H1 (cell line): ENCODE results near the gene TRAIP. TPM values are rescaled to one million over a fixed set of nuclear protein-coding genes. Genes with fewer than 3 reads are reported as not detected.
A peak's percentile ranks its signal among the peaks of the same experiment; 100 is the strongest.

Experiments
- CTCF ChIA-PET: fragments of 300-600 bp; sonication (Branson Sonifier 250); formaldehyde crosslinking; loops from one replicate; lab custom pipeline; 2021; ENCODE audit not compliant: partially characterized antibody; lab: Charles Lee
- POLR2A ChIA-PET: fragments of 300-600 bp; sonication (Branson Sonifier 250); formaldehyde crosslinking; loops from one replicate; lab custom pipeline; 2021; ENCODE audit warnings: inconsistent platforms; ENCODE audit not compliant: partially characterized antibody; lab: Charles Lee
- DNase-seq, 2 experiments: peaks; one replicate each; pipeline versions ENCODE4 v3.0.0 to v3.0.0-alpha.2; 2010 to 2022; ENCODE audit warnings: low spot score in 2 of 2, low read depth in 1 of 2, mixed read lengths in 1 of 2
- FAIRE-seq: peaks from 2 replicates; lab custom pipeline; 2011; peaks lifted over from hg19 to GRCh38; lab: Jason Lieb, UNC
- H2AFZ ChIP-seq: 2 replicates; pipeline ENCODE4 v1.8.1; 2012; ENCODE audit warnings: low read length, inconsistent platforms
- H2AK5ac ChIP-seq: 2 replicates; pipeline ENCODE4 v1.6.1; 2013; ENCODE audit warnings: low read depth, low read length
- H2BK120ac ChIP-seq: replicated peaks from 2 replicates; pipeline ENCODE3; 2013; ENCODE audit warnings: low read depth, low read length, inconsistent platforms
- H2BK12ac ChIP-seq: 2 replicates; pipeline ENCODE4 v1.6.1; 2013; ENCODE audit warnings: low read depth, low read length
- H2BK15ac ChIP-seq: 2 replicates; pipeline ENCODE4 v1.6.1; 2013; ENCODE audit warnings: low read length
- H2BK20ac ChIP-seq: 2 replicates; pipeline ENCODE4 v1.6.1; 2013; ENCODE audit warnings: low read length
- H2BK5ac ChIP-seq: 2 replicates; pipeline ENCODE4 v1.6.1; 2013; ENCODE audit warnings: low read depth, low read length
- H3K14ac ChIP-seq: 2 replicates; pipeline ENCODE4 v1.6.1; 2013; ENCODE audit warnings: inconsistent platforms; ENCODE audit not compliant: insufficient read length
- H3K18ac ChIP-seq: 2 replicates; pipeline ENCODE4 v1.6.1; 2013; ENCODE audit warnings: low read length; ENCODE audit errors: extremely low read depth
- H3K23ac ChIP-seq: 2 replicates; pipeline ENCODE4 v1.6.1; 2013; ENCODE audit warnings: inconsistent platforms; ENCODE audit not compliant: insufficient read length
- H3K23me2 ChIP-seq: 2 replicates; pipeline ENCODE4 v1.6.1; 2013; ENCODE audit warnings: low read depth, low read length
- H3K27ac ChIP-seq: 2 replicates; pipeline ENCODE4 v1.6.1; 2011; ENCODE audit warnings: low read depth, low read length, inconsistent platforms
- H3K27me3 ChIP-seq, 4 experiments: replicated peaks in 1 of 4; 1 replicate in 1 of 4; 2 replicates in 3 of 4; pipeline versions ENCODE4 v1.6.1 to v1.8.1; 2011 to 2013; ENCODE audit warnings: low read length in 3 of 4, mild to moderate bottlenecking in 3 of 4, inconsistent platforms in 2 of 4, mixed read lengths in 2 of 4, moderate library complexity in 1 of 4; ENCODE audit not compliant: control insufficient read depth in 3 of 4, insufficient read depth in 3 of 4; ENCODE audit errors: extremely low read depth in 1 of 4
- H3K36me3 ChIP-seq, 4 experiments: 2 replicates each; pipeline versions ENCODE4 v1.6.1 to v1.8.1; 2011 to 2013; ENCODE audit warnings: mild to moderate bottlenecking in 4 of 4, low read length in 3 of 4, moderate library complexity in 2 of 4, control low read depth in 1 of 4, inconsistent platforms in 1 of 4; ENCODE audit not compliant: insufficient read depth in 4 of 4, control insufficient read depth in 2 of 4
- H3K4ac ChIP-seq: replicated peaks from 2 replicates; pipeline ENCODE3; 2013; ENCODE audit warnings: low read length, low read depth, mixed read lengths, inconsistent platforms; ENCODE audit not compliant: insufficient read length
- H3K4me1 ChIP-seq, 4 experiments: replicated peaks in 1 of 4; 1 replicate in 1 of 4; 2 replicates in 3 of 4; pipeline versions ENCODE4 v1.6.1 to v1.8.1; 2011 to 2013; ENCODE audit warnings: low read length in 3 of 4, inconsistent platforms in 2 of 4, mixed read lengths in 1 of 4; ENCODE audit not compliant: insufficient read depth in 4 of 4, control insufficient read depth in 3 of 4
- H3K4me2 ChIP-seq, 2 experiments: 2 replicates each; pipeline versions ENCODE4 v1.6.1 to v1.8.1; 2011 to 2013; ENCODE audit warnings: low read depth in 2 of 2, low read length in 2 of 2, control low read depth in 1 of 2, inconsistent platforms in 1 of 2, mild to moderate bottlenecking in 1 of 2; ENCODE audit not compliant: insufficient read depth in 1 of 2
- H3K4me3 ChIP-seq, 4 experiments: fragments of 200-600, 300-600 bp in 1 of 4; sonication (generic), shearing (Covaris generic), sonication (Bioruptor Twin) in 1 of 4; 2 replicates each; pipeline versions ENCODE4 v1.5.1 to v1.8.1; 2011 to 2016; ENCODE audit warnings: low read length in 4 of 4, low read depth in 3 of 4, control low read depth in 2 of 4, inconsistent platforms in 2 of 4, mild to moderate bottlenecking in 2 of 4, mixed read lengths in 1 of 4, moderate library complexity in 1 of 4; ENCODE audit not compliant: insufficient read depth in 2 of 4; ENCODE audit errors: extremely low read depth in 1 of 4
- H3K56ac ChIP-seq: replicated peaks from 2 replicates; pipeline ENCODE3; 2013; ENCODE audit warnings: low read depth, mild to moderate bottlenecking, mixed read lengths, low read length, inconsistent platforms; ENCODE audit not compliant: insufficient read length
- H3K79me1 ChIP-seq: 2 replicates; pipeline ENCODE4 v1.6.1; 2013; ENCODE audit warnings: low read depth, low read length, control low read depth
- H3K79me2 ChIP-seq, 2 experiments: 2 replicates each; pipeline versions ENCODE4 v1.6.1 to v1.8.1; 2012 to 2013; ENCODE audit warnings: low read length in 2 of 2, mild to moderate bottlenecking in 2 of 2, inconsistent platforms in 1 of 2; ENCODE audit not compliant: insufficient read depth in 2 of 2, control insufficient read depth in 1 of 2
- H3K9ac ChIP-seq, 4 experiments: replicated peaks in 1 of 4; 1 replicate in 1 of 4; 2 replicates in 3 of 4; pipeline versions ENCODE4 v1.6.1 to v1.8.1; 2011 to 2013; ENCODE audit warnings: low read depth in 3 of 4, low read length in 3 of 4, control low read depth in 2 of 4, mild to moderate bottlenecking in 2 of 4, moderate library complexity in 2 of 4, inconsistent platforms in 1 of 4; ENCODE audit errors: extremely low read depth in 1 of 4
- H3K9me3 ChIP-seq, 2 experiments: 2 replicates each; pipeline versions ENCODE4 v1.6.1 to v1.8.1; 2012 to 2013; ENCODE audit warnings: mild to moderate bottlenecking in 2 of 2, moderate library complexity in 2 of 2, control low read depth in 1 of 2, inconsistent platforms in 1 of 2, low read depth in 1 of 2, low read length in 1 of 2, mixed read lengths in 1 of 2; ENCODE audit not compliant: insufficient read depth in 2 of 2
- H4K20me1 ChIP-seq, 2 experiments: replicated peaks in 1 of 2; 2 replicates each; pipeline versions ENCODE3 to v1.8.1; 2011 to 2013; ENCODE audit warnings: inconsistent platforms in 2 of 2, low read length in 2 of 2, mild to moderate bottlenecking in 1 of 2; ENCODE audit not compliant: insufficient read depth in 2 of 2, control insufficient read depth in 1 of 2
- H4K5ac ChIP-seq: 2 replicates; pipeline ENCODE4 v1.6.1; 2013; ENCODE audit warnings: low read length, low read depth, mixed read lengths, inconsistent platforms; ENCODE audit not compliant: insufficient read length
- H4K8ac ChIP-seq: 2 replicates; pipeline ENCODE4 v1.8.0; 2013; ENCODE audit warnings: mild to moderate bottlenecking, moderate library complexity, low read length, inconsistent platforms; ENCODE audit not compliant: insufficient read depth; ENCODE audit errors: extremely low read depth
- H4K91ac ChIP-seq: replicated peaks from 2 replicates; pipeline ENCODE3; 2013; ENCODE audit warnings: low read length, mixed read lengths, inconsistent platforms; ENCODE audit not compliant: insufficient read length
- ATF3 ChIP-seq: IDR thresholded peaks from 2 replicates; pipeline ENCODE4 v1.6.1; 2011; ENCODE audit warnings: low read depth, mild to moderate bottlenecking, low read length; ENCODE audit not compliant: insufficient read depth
- CHD1 ChIP-seq: IDR thresholded peaks from 2 replicates; pipeline ENCODE4 v1.6.1; 2012; ENCODE audit warnings: low read depth, low read length, improper control_type of control experiment
- EZH2 ChIP-seq: fragments of 200-600 bp; sonication (generic); IDR thresholded peaks from 2 replicates; pipeline ENCODE4 v1.7.1; 2012; ENCODE audit warnings: low read depth, mild to moderate bottlenecking, moderate library complexity, low read length, inconsistent platforms; ENCODE audit not compliant: severe bottlenecking
- GABPA ChIP-seq: IDR thresholded peaks from 2 replicates; pipeline ENCODE4 v1.6.1; 2011; ENCODE audit warnings: mild to moderate bottlenecking, low read length, moderate library complexity, borderline replicate concordance; ENCODE audit not compliant: insufficient read depth
- NANOG ChIP-seq: IDR thresholded peaks from 2 replicates; pipeline ENCODE4 v1.6.1; 2011; ENCODE audit warnings: low read length, low read depth, mild to moderate bottlenecking, inconsistent platforms; ENCODE audit not compliant: insufficient read depth, poor library complexity, severe bottlenecking
- POLR2A ChIP-seq, 2 experiments: IDR thresholded peaks; 1 replicate in 1 of 2; 2 replicates in 1 of 2; pipeline ENCODE4 v1.6.1; 2011; ENCODE audit warnings: low read depth in 2 of 2, low read length in 2 of 2, mild to moderate bottlenecking in 2 of 2; ENCODE audit errors: control extremely low read depth in 1 of 2
- RNF2 ChIP-seq: fragments of 200-900, 300-1000 bp; sonication (generic); IDR thresholded peaks from 2 replicates; pipeline ENCODE4 v1.7.1; 2016; ENCODE audit warnings: borderline replicate concordance, low read depth, mild to moderate bottlenecking, antibody characterized with exemption, low read length; ENCODE audit not compliant: poor library complexity, severe bottlenecking; ENCODE audit errors: missing control alignments
- SP4 ChIP-seq: IDR thresholded peaks from 2 replicates; pipeline ENCODE4 v1.6.1; 2012; ENCODE audit warnings: low read length, inconsistent platforms
- TAF1 ChIP-seq: IDR thresholded peaks from 2 replicates; pipeline ENCODE4 v1.6.1; 2011; ENCODE audit warnings: mild to moderate bottlenecking, low read depth, low read length
- TBP ChIP-seq: IDR thresholded peaks from 2 replicates; pipeline ENCODE4 v1.6.1; 2011; ENCODE audit warnings: low read depth, low read length, improper control_type of control experiment
- WGBS, 2 experiments: shearing (Covaris generic) in 1 of 2; methylation state at CpG; one replicate each; pipeline versions ENCODE4 v1.1.6 to v1.1.7; 2013 to 2015; ENCODE audit warnings: low lambda C conversion rate in 2 of 2, mixed read lengths in 2 of 2, inconsistent platforms in 1 of 2, low coverage in 1 of 2, missing lambda C conversion rate in 1 of 2; ENCODE audit not compliant: insufficient replicate concordance in 2 of 2, insufficient coverage in 1 of 2, insufficient read length in 1 of 2; ENCODE audit errors: extremely low coverage in 1 of 2, missing lambda C conversion rate in 1 of 2; 5-methylcytosine and 5-hydroxymethylcytosine counted together
- polyA plus RNA-seq, 7 experiments: library from polyadenylated mRNA; depleted of rRNA in 3 of 7; stranded (reverse) in 5 of 7; unstranded in 2 of 7; fragments of >200 nt in 5 of 7; fragments of 200-250 nt in 2 of 7; gene quantifications; 1 replicate in 5 of 7; 2 replicates in 1 of 7; 4 replicates in 1 of 7; pipeline versions ENCODE4 v1.2.1 to v1.2.3, GENCODE V29; 2011 to 2013; ENCODE audit warnings: missing spikeins in 2 of 7, mixed read lengths in 2 of 7
- total RNA-seq: library from RNA; stranded (reverse); fragmentation: NEBNext Ultra II Directional; extraction: Animal tissue kit (Norgen Biotek cat#: 25700); gene quantifications from 2 replicates; pipeline ENCODE4 v1.2.1, GENCODE V29; 2021

Gene TRAIP
- total and polyA plus RNA-seq, 2 of the 8 experiments (the other 6 are each of a cell fraction or from before 2014, with no cell fraction given): 27.7 to 28.1 TPM

DNA sequence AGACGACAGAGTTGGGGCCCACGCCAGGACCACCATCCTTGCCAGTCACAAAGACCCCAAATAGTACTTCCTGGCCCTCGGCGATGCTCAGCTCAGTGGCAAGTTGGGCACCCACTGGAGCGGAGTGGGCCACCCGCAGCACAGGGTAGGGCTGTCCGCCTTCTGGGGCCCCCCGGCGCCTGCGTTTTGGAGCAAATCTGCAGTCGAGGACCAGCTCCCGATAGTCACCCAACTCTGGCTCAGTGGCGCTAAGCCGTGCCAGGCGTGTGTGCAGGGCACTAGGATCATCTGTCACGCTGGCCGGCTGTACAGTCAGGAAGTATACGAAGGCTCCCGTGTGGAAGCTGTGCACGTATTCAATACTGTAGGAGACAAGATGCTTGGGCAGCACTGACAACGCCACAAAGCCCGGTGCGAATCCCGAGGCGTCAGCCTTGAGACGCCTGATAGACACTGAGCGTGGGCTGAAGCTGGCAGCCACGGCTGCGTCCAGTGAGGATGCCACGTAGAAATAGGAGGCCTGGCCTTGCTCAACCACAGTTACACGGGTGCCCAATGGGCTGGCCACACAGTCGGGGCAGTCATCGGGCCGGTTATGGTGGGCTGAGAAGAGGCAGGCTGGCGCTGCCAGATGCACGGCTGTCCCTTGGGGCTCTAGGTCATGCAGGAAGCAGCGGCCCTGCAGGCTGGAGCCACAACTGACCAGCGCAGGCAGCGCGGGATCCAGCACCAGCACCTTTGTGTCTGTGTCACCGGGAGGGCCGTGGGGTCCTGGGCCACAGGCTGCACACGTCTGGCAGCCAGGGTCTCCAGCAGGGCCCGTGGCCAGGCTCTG, 46.4 kb upstream of the TRAIP start:
- Histone ChIP-seq H2AFZ (no peak overlapping the region), H3K18ac (peak overlapping the region; percentile 40), H3K36me3 (no peaks in the 10 kb centered on the region), H3K79me1 (no peaks in the 10 kb centered on the region), H3K27ac (no peak overlapping the region), H2BK120ac (no peak overlapping the region), H2BK12ac (peak overlapping the region; percentile 71; the same call in 1 of the 2 replicates), H4K8ac (peak overlapping the region; percentile 83; the same call in 1 of the 2 replicates), H2BK20ac (peak overlapping the region; percentile 82; the same call in 1 of the 2 replicates), H3K4ac (no peak overlapping the region), H3K56ac (no peak overlapping the region), H3K4me3 (0 out of 8 replicates have a peak overlapping the region, but pooled peaks of 1 of the 4 experiments have one; percentile 49), H3K4me2 (peak overlapping the region; percentile 46 to 68; a peak in 2 of 4 replicates), H2BK5ac (peak overlapping the region; percentile 32; the same call in 1 of the 2 replicates), H3K14ac (no peak overlapping the region), H2AK5ac (no peak overlapping the region), H4K20me1 (peaks cover 0 to 2% of the 10 kb centered on the region in 2 experiments), H3K23me2 (no peaks in the 10 kb centered on the region; the same call in 1 of the 2 replicates), H3K23ac (no peak overlapping the region), H4K5ac (no peak overlapping the region), H3K79me2 (no peaks in the 10 kb centered on the region), H3K4me1 (peaks cover 0 to 21% (median 14%) of the 10 kb centered on the region in 4 experiments; a peak in 6 of 7 replicates), H3K9ac (no peak overlapping the region), H2BK15ac (no peak overlapping the region), H4K91ac (peak overlapping the region; percentile 76), H3K9me3 (no peaks in the 10 kb centered on the region), H3K27me3 (peaks cover 0 to 3% (median 1%) of the 10 kb centered on the region in 4 experiments; a peak in 3 of 7 replicates)
- CTCF ChIA-PET: interaction anchor here (1.1 to 16.1 kb wide), 9 partner anchors 8 to 201 kb away, joined by 4 to 306 read pairs (median 28); partner anchors contain the start of genes CAMKV and INKA1
- FAIRE-seq (no peak), DNase-seq (no peak)
- 90% methylated on average over 38 of the region's 44 CpGs; no CpG with 5 or more reads in 1 of the 2 experiments for WGBS, 2 experiments
- POLR2A ChIA-PET: interaction anchor here (0.6 to 5.1 kb wide), 13 partner anchors 7 to 474 kb away, joined by 3 to 23 read pairs (median 4); partner anchors contain the start of genes MON1A, NICN1 and RBM6
- TF ChIP-seq CHD1 (no peak), SP4 (no peak), POLR2A (IDR thresholded peaks at IDR 0.05; ENCODE audit: control extremely low read depth in 1 of 2, low read depth in 2 of 2, low read length in 2 of 2) (no peak), TAF1 (no peak), GABPA (no peak), EZH2 (no peak), NANOG (no peak), ATF3 (no peak), RNF2 (no peak), TBP (no peak)
